HepG2 (cell line): Measurements from ENCODE around the gene INAFM2. TPM values are rescaled to one million over a fixed set of nuclear protein-coding genes. Genes with fewer than 3 reads are reported as not detected.

Source experiments
- CBFB ChIP-seq: sonication (generic); formaldehyde crosslinking; IDR thresholded peaks from 2 replicates; pipeline ENCODE4 v1.4.0; 2020; ENCODE audit warnings: missing genetic modification reagents
- FOXK1 ChIP-seq: sonication (generic); formaldehyde crosslinking; IDR thresholded peaks from 2 replicates; pipeline ENCODE4 v1.4.0; 2020; ENCODE audit warnings: low read depth, missing genetic modification reagents, borderline replicate concordance
- MTF1 ChIP-seq: sonication (generic); formaldehyde crosslinking; IDR thresholded peaks from 2 replicates; pipeline ENCODE4 v1.5.0; 2020; ENCODE audit warnings: missing genetic modification reagents
- MTF2 ChIP-seq: sonication (generic); formaldehyde crosslinking; IDR thresholded peaks from 2 replicates; pipeline ENCODE4 v1.5.0; 2020; ENCODE audit warnings: missing genetic modification reagents, borderline replicate concordance
- PITX1 ChIP-seq: sonication (generic); formaldehyde crosslinking; IDR thresholded peaks from 2 replicates; pipeline ENCODE4 v1.5.1; 2020; ENCODE audit warnings: mild to moderate bottlenecking, missing genetic modification reagents
- REPIN1 ChIP-seq: sonication (generic); formaldehyde crosslinking; IDR thresholded peaks from 2 replicates; pipeline ENCODE4 v1.8.0; 2022; ENCODE audit warnings: missing genetic modification reagents, low read depth, mild to moderate bottlenecking, borderline replicate concordance
- SATB2 ChIP-seq: sonication (generic); formaldehyde crosslinking; IDR thresholded peaks from 2 replicates; pipeline ENCODE4 v1.5.0; 2020; ENCODE audit warnings: missing genetic modification reagents
- SCMH1 ChIP-seq: sonication (generic); formaldehyde crosslinking; IDR thresholded peaks from 2 replicates; pipeline ENCODE4 v1.9.0; 2021; ENCODE audit warnings: missing genetic modification reagents, mild to moderate bottlenecking, borderline replicate concordance
- SSRP1 ChIP-seq: IDR thresholded peaks from 2 replicates; pipeline ENCODE4 v1.6.1; 2016; ENCODE audit warnings: control low read depth
- ZNF160 ChIP-seq: sonication (generic); formaldehyde crosslinking; IDR thresholded peaks from 2 replicates; pipeline ENCODE4 v1.8.0; 2022; ENCODE audit warnings: mild to moderate bottlenecking, inconsistent platforms, missing genetic modification reagents
- ZNF224 ChIP-seq: sonication (generic); formaldehyde crosslinking; IDR thresholded peaks from 2 replicates; pipeline ENCODE4 v1.5.0; 2020; ENCODE audit warnings: mild to moderate bottlenecking, missing genetic modification reagents
- ZNF484 ChIP-seq: sonication (generic); formaldehyde crosslinking; IDR thresholded peaks from 2 replicates; pipeline ENCODE4 v1.5.1; 2020; ENCODE audit warnings: mild to moderate bottlenecking, low read depth, missing genetic modification reagents, borderline replicate concordance
- ZSCAN9 ChIP-seq: IDR thresholded peaks from 2 replicates; pipeline ENCODE4 v1.6.1; 2016; ENCODE audit warnings: borderline replicate concordance
- polyA plus RNA-seq, 8 experiments: library from polyadenylated mRNA; depleted of rRNA in 3 of 8; stranded (reverse) in 7 of 8; unstranded in 1 of 8; fragments of >200 nt; fragmentation: Illumina TruSeq in 4 of 8; extraction: Trizol in 4 of 8; gene quantifications; 2 replicates each; pipeline versions ENCODE4 v1.2.1 to v1.2.3, GENCODE V29; 2011 to 2016; ENCODE audit warnings: low read depth in 4 of 8, missing spikeins in 1 of 8, mixed read lengths in 1 of 8; ENCODE audit not compliant: insufficient read depth in 1 of 8
- total RNA-seq, 5 experiments: library from RNA; depleted of rRNA; stranded (reverse); fragments of >200 nt; fragmentation: Illumina TruSeq; extraction: Trizol; gene quantifications; 2 replicates each; pipeline ENCODE4 v1.2.3, GENCODE V29; 2016; ENCODE audit warnings: low read depth in 1 of 5
- TF ChIP-seq, protein P1 (sequence below): sonication (generic); formaldehyde crosslinking; IDR thresholded peaks from 2 replicates; pipeline ENCODE4 v1.4.0; 2020; ENCODE audit warnings: missing genetic modification reagents, borderline replicate concordance
- TF ChIP-seq, protein P2 (sequence below): sonication (generic); formaldehyde crosslinking; IDR thresholded peaks from 2 replicates; pipeline ENCODE4 v1.9.0; 2022; ENCODE audit warnings: missing genetic modification reagents, mild to moderate bottlenecking, borderline replicate concordance
- TF ChIP-seq, protein P3 (sequence below): sonication (generic); formaldehyde crosslinking; IDR thresholded peaks from 2 replicates; pipeline ENCODE4 v1.5.0; 2020; ENCODE audit warnings: mild to moderate bottlenecking, missing genetic modification reagents, moderate library complexity
- TF ChIP-seq, protein P4 (sequence below): IDR thresholded peaks from 2 replicates; pipeline ENCODE4 v1.6.1; 2018; ENCODE audit warnings: missing genetic modification reagents

The INAFM2 gene
- total and polyA plus RNA-seq, 2 of the 13 experiments (the other 11 are each of a cell fraction or from before 2014, with no cell fraction given) = 5.5 to 6.5 TPM

DNA sequence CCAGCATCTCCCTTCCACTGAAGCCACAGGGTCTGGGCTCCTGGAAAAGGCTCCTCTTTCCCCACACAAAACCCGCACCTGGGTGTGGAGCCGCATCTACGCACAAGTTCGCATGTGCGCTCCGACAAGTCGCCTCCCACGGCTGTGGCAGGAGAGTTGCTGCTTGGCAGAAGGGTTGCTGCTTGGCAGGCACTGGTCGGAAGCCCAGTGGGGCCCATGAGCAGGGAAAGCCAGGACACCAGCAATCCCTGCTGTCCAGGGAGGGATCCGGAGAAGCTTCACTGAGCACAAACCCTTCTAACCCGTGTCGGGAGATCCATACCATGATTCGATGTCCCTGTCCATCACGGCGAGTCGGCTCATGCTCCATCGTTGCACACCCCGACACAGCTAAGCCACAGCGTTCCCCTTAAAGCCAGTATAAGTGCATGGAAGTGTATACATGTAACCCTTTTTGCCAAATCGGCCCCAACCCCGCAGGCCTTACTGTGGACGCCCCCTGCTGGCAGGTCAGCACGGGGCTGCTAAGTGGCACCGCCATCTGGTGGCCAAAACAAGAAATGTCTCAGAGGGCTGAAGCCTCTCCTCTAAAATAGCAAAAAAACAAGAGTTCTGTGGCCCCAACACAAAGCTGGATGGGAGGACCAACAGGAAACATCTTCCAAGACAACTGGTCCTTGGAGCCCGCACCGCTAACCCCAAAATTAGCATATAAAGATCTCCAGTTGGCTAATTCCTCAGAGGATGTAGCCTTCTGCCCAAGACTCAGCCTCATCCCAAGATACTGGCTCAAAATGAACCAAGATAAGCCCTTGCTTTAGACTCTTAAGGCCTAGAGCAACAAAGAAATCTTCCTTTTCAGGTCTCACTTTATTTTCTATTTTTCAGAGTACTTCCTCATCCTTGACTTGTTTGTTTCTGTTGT lies 48.9 kb upstream of the INAFM2 start (continued):
- TF ChIP-seq, protein P1, sequence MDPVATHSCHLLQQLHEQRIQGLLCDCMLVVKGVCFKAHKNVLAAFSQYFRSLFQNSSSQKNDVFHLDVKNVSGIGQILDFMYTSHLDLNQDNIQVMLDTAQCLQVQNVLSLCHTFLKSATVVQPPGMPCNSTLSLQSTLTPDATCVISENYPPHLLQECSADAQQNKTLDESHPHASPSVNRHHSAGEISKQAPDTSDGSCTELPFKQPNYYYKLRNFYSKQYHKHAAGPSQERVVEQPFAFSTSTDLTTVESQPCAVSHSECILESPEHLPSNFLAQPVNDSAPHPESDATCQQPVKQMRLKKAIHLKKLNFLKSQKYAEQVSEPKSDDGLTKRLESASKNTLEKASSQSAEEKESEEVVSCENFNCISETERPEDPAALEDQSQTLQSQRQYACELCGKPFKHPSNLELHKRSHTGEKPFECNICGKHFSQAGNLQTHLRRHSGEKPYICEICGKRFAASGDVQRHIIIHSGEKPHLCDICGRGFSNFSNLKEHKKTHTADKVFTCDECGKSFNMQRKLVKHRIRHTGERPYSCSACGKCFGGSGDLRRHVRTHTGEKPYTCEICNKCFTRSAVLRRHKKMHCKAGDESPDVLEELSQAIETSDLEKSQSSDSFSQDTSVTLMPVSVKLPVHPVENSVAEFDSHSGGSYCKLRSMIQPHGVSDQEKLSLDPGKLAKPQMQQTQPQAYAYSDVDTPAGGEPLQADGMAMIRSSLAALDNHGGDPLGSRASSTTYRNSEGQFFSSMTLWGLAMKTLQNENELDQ (CRISPR knock-in tag) = 0 out of 2 replicates have a peak, but pooled peaks have one; percentile 73
- peak; percentile 52; the same call in 1 of the 2 replicates for TF ChIP-seq REPIN1 (CRISPR knock-in tag)
- no peak for TF ChIP-seq ZNF160 (CRISPR knock-in tag)
- TF ChIP-seq ZSCAN9 (CRISPR knock-in tag) = 0 out of 2 replicates have a peak, but pooled peaks have one; percentile 68
- 0 out of 2 replicates have a peak, but pooled peaks have one; percentile 62 for TF ChIP-seq SSRP1
- peak; percentile 76; the same call in 1 of the 2 replicates for TF ChIP-seq FOXK1 (CRISPR knock-in tag)
- TF ChIP-seq, protein P2, sequence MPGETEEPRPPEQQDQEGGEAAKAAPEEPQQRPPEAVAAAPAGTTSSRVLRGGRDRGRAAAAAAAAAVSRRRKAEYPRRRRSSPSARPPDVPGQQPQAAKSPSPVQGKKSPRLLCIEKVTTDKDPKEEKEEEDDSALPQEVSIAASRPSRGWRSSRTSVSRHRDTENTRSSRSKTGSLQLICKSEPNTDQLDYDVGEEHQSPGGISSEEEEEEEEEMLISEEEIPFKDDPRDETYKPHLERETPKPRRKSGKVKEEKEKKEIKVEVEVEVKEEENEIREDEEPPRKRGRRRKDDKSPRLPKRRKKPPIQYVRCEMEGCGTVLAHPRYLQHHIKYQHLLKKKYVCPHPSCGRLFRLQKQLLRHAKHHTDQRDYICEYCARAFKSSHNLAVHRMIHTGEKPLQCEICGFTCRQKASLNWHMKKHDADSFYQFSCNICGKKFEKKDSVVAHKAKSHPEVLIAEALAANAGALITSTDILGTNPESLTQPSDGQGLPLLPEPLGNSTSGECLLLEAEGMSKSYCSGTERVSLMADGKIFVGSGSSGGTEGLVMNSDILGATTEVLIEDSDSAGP = peak; percentile 63
- no peak for TF ChIP-seq ZNF484
- TF ChIP-seq SCMH1 (CRISPR knock-in tag) = no peak
- TF ChIP-seq, protein P3, sequence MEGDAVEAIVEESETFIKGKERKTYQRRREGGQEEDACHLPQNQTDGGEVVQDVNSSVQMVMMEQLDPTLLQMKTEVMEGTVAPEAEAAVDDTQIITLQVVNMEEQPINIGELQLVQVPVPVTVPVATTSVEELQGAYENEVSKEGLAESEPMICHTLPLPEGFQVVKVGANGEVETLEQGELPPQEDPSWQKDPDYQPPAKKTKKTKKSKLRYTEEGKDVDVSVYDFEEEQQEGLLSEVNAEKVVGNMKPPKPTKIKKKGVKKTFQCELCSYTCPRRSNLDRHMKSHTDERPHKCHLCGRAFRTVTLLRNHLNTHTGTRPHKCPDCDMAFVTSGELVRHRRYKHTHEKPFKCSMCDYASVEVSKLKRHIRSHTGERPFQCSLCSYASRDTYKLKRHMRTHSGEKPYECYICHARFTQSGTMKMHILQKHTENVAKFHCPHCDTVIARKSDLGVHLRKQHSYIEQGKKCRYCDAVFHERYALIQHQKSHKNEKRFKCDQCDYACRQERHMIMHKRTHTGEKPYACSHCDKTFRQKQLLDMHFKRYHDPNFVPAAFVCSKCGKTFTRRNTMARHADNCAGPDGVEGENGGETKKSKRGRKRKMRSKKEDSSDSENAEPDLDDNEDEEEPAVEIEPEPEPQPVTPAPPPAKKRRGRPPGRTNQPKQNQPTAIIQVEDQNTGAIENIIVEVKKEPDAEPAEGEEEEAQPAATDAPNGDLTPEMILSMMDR (CRISPR knock-in tag) = peak; percentile 99
- 0 out of 2 replicates have a peak, but pooled peaks have one; percentile 63 for TF ChIP-seq MTF2
- no peak for TF ChIP-seq MTF1 (CRISPR knock-in tag)
- TF ChIP-seq CBFB (CRISPR knock-in tag) = peak; percentile 45; the same call in 1 of the 2 replicates
- no peak for TF ChIP-seq PITX1
- TF ChIP-seq ZNF224 (CRISPR knock-in tag) = no peak
- TF ChIP-seq, protein P4, sequence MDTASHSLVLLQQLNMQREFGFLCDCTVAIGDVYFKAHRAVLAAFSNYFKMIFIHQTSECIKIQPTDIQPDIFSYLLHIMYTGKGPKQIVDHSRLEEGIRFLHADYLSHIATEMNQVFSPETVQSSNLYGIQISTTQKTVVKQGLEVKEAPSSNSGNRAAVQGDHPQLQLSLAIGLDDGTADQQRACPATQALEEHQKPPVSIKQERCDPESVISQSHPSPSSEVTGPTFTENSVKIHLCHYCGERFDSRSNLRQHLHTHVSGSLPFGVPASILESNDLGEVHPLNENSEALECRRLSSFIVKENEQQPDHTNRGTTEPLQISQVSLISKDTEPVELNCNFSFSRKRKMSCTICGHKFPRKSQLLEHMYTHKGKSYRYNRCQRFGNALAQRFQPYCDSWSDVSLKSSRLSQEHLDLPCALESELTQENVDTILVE (CRISPR knock-in tag) = peak; percentile 68; the same call in 1 of the 2 replicates
- no peak for TF ChIP-seq SATB2
